HL-60 (cell line): Measurements from ENCODE around the gene TEX35.

Source experiments
- DNase-seq, 2 experiments: peaks; one replicate each; pipeline ENCODE4 v3.0.0-alpha.2; 2010 to 2020; ENCODE audit warnings: low read depth in 1 of 2, low spot score in 1 of 2
- H3K27ac ChIP-seq: fragments of 250-450 bp; sonication (Bioruptor Pico); replicated peaks from 2 replicates; pipeline ENCODE4 v1.5.1; 2020; ENCODE audit warnings: mild to moderate bottlenecking, moderate library complexity
- H3K27me3 ChIP-seq: fragments of 250-450 bp; sonication (Bioruptor Pico); 2 replicates; pipeline ENCODE4 v1.5.1; 2021; ENCODE audit warnings: mild to moderate bottlenecking, moderate library complexity; ENCODE audit not compliant: insufficient read depth, poor library complexity, severe bottlenecking
- H3K4me3 ChIP-seq: replicated peaks from 2 replicates; pipeline ENCODE4 v1.5.1; 2011; ENCODE audit warnings: mild to moderate bottlenecking, control low read depth, low read length; ENCODE audit not compliant: insufficient read depth
- GABPA ChIP-seq: IDR thresholded peaks from 2 replicates; pipeline ENCODE4 v1.6.1; 2012; ENCODE audit warnings: low read depth
- POLR2AphosphoS5 ChIP-seq: IDR thresholded peaks from 2 replicates; pipeline ENCODE4 v1.6.1; 2012; ENCODE audit warnings: low read depth
- SPI1 ChIP-seq: IDR thresholded peaks from 2 replicates; pipeline ENCODE4 v1.6.1; 2012; ENCODE audit warnings: low read depth, mild to moderate bottlenecking, borderline replicate concordance
- TF ChIP-seq, protein P1 (sequence below): IDR thresholded peaks from 2 replicates; pipeline ENCODE4 v1.6.1; 2012; ENCODE audit warnings: low read depth; ENCODE audit not compliant: insufficient replicate concordance
- TF ChIP-seq, protein P2 (sequence below): IDR thresholded peaks from one replicate; pipeline ENCODE4 v1.5.1; 2011; ENCODE audit warnings: low read length, control low read depth, inconsistent platforms; ENCODE audit not compliant: insufficient read depth

Gene TEX35

DNA sequence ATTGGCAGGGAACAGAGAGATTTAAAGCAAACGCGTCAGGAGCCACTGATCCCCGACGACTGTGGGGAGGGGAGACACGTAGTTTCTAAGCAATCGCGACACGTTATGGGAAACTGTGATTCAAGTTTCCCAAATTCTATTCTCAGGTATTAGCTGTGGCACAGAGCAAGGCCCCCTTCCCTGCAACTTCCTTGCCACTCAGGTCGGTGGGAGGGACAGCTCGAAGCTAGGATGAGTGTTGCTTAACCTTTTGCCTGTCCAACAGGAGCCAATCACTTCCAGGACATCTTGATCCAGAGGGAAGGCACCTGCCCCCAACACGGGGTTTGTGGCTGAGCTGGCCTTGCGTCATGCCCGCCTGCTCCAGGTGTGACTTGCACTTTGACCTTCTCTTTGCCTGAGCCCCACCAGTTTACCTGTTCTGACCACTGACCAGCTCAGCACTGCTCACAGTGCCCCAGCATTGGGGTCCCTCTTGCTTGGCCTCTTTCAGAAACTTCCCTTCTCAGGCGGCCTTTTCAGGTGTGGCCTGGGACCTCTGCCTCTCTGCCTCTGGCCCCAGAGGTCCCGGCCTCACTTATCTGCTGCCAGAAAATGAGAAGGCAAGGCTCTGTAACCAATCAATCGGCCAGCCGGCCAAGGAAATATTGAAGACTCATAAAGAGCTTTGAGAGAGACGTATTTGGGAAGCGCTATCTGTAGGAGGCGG is 24.6 kb downstream of the TEX35 start:
- Histone ChIP-seq H3K27me3 (no peaks in the 10 kb centered on the region), H3K27ac (no peak overlapping the region), H3K4me3 (no peak overlapping the region)
- no peak for TF ChIP-seq SPI1
- TF ChIP-seq, protein P1, sequence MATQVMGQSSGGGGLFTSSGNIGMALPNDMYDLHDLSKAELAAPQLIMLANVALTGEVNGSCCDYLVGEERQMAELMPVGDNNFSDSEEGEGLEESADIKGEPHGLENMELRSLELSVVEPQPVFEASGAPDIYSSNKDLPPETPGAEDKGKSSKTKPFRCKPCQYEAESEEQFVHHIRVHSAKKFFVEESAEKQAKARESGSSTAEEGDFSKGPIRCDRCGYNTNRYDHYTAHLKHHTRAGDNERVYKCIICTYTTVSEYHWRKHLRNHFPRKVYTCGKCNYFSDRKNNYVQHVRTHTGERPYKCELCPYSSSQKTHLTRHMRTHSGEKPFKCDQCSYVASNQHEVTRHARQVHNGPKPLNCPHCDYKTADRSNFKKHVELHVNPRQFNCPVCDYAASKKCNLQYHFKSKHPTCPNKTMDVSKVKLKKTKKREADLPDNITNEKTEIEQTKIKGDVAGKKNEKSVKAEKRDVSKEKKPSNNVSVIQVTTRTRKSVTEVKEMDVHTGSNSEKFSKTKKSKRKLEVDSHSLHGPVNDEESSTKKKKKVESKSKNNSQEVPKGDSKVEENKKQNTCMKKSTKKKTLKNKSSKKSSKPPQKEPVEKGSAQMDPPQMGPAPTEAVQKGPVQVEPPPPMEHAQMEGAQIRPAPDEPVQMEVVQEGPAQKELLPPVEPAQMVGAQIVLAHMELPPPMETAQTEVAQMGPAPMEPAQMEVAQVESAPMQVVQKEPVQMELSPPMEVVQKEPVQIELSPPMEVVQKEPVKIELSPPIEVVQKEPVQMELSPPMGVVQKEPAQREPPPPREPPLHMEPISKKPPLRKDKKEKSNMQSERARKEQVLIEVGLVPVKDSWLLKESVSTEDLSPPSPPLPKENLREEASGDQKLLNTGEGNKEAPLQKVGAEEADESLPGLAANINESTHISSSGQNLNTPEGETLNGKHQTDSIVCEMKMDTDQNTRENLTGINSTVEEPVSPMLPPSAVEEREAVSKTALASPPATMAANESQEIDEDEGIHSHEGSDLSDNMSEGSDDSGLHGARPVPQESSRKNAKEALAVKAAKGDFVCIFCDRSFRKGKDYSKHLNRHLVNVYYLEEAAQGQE = no peak
- TF ChIP-seq, protein P2, sequence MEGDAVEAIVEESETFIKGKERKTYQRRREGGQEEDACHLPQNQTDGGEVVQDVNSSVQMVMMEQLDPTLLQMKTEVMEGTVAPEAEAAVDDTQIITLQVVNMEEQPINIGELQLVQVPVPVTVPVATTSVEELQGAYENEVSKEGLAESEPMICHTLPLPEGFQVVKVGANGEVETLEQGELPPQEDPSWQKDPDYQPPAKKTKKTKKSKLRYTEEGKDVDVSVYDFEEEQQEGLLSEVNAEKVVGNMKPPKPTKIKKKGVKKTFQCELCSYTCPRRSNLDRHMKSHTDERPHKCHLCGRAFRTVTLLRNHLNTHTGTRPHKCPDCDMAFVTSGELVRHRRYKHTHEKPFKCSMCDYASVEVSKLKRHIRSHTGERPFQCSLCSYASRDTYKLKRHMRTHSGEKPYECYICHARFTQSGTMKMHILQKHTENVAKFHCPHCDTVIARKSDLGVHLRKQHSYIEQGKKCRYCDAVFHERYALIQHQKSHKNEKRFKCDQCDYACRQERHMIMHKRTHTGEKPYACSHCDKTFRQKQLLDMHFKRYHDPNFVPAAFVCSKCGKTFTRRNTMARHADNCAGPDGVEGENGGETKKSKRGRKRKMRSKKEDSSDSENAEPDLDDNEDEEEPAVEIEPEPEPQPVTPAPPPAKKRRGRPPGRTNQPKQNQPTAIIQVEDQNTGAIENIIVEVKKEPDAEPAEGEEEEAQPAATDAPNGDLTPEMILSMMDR = no peak
- no peak for TF ChIP-seq POLR2AphosphoS5
- no peak for TF ChIP-seq GABPA
- no peak for DNase-seq

DNA sequence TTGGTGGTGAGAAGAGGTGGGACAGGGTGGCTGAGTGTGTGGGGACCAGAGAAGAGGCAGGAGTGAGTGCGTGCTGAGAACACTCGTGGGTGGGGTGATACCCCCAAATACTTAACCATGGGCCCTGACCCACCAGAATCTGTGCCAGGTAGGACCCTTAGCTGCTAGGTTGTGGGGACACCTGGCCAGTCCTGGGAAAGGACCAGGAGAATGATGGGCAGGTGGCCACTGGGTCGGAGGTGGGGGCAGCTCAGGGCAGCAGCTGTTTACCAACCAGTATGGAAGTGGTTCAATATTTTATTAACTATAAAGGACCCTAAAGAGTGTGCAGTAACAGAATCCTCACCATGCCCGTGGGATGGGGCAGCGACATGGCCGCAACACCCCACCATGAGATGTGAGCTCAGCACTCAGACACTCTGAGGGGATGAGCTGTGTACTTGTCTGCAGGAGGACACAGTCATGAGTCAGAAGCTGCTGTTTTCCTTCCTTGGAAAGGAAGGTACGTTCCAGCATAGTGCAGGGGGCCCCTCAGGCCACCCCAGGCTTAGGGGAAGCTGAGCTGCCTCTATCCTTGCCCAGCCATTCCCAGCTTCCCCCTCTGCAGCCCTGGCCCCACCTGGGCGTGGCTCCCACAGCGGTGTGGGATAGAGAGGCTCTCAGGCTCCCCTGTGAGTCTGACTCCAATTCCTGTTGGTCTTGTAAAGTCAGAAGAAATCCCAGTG is 25.4 kb downstream of the TEX35 start:
- Histone ChIP-seq H3K27me3 (no peaks in the 10 kb centered on the region), H3K27ac (no peak overlapping the region), H3K4me3 (no peak overlapping the region)

DNA sequence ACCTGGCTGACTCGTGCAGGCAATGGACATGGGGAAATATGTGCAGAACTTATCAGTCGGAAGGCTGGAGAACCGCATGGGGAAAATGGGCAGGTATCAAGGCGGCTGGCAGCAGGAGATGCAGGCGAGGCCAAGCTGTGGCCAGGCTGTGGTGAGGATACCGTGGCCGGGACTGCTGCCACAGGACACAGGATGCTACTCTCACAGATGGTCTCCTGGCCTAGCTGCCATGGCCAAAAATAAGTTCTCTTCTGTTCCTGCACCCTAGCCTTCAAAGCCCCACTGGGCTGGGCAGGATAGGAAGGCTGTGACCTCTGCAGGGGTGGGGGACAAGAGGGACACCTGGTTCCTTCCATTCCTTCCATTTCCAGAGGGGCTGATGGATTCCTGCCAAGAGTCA is 26.4 kb downstream of the TEX35 start:
- H3K27ac ChIP-seq = no peak overlapping the region
- no peaks in the 10 kb centered on the region for H3K27me3 ChIP-seq

More for the DNA sequence above, 25.4 kb downstream of the TEX35 start:
- no peak for TF ChIP-seq GABPA
- TF ChIP-seq SPI1 = no peak
- TF ChIP-seq, protein P2 = no peak
- TF ChIP-seq, protein P1 = no peak
- no peak for TF ChIP-seq POLR2AphosphoS5
- DNase-seq = no peak

More for the DNA sequence above, 26.4 kb downstream of the TEX35 start:
- TF ChIP-seq SPI1 (no peak), POLR2AphosphoS5 (no peak), GABPA (no peak)
- TF ChIP-seq, protein P1 = no peak
- TF ChIP-seq, protein P2 = no peak
- no peak for DNase-seq
- H3K4me3 ChIP-seq = no peak overlapping the region
